Esophagus muscularis mucosa (tissue), 4 donors: ENCODE results near the gene MX1. TPM values are rescaled to one million over a fixed set of nuclear protein-coding genes. Genes with fewer than 3 reads are reported as not detected.

Source experiments
- DNase-seq: peaks from one replicate; pipeline ENCODE4 v3.0.0-alpha.2; 2017; ENCODE audit errors: extremely low spot score
- H3K27ac ChIP-seq, 4 donors: fragments of 200-600 bp; sonication (generic); replicated peaks in 1 of 4; 1 replicate in 3 of 4; 2 replicates in 1 of 4; pipeline ENCODE4 v1.5.1; 2016 to 2019; ENCODE audit warnings: mild to moderate bottlenecking in 1 of 4
- H3K27me3 ChIP-seq, 4 donors: fragments of 200-600 bp; sonication (generic); one replicate each; pipeline versions ENCODE4 v1.5.1 to v1.6.0; 2016 to 2019
- H3K36me3 ChIP-seq, 4 donors: fragments of 200-600 bp; sonication (generic); one replicate each; pipeline ENCODE4 v1.5.1; 2016 to 2019
- H3K4me1 ChIP-seq, 4 donors: fragments of 200-600 bp; sonication (generic); one replicate each; pipeline ENCODE4 v1.5.1; 2016 to 2019
- H3K4me3 ChIP-seq, 4 donors: fragments of 200-600 bp; sonication (generic); 1 replicate in 2 of 4; 2 replicates in 2 of 4; pipeline ENCODE4 v1.5.1; 2016 to 2019; ENCODE audit warnings: mild to moderate bottlenecking in 4 of 4, moderate library complexity in 1 of 4
- H3K9me3 ChIP-seq, 4 donors: fragments of 200-600 bp; sonication (generic); 1 replicate in 3 of 4; 2 replicates in 1 of 4; pipeline ENCODE4 v1.5.1; 2016 to 2019
- CTCF ChIP-seq, 3 experiments: fragments of 200-600 bp in 2 of 3; fragments of 450-650 bp in 1 of 3; sonication (generic) in 2 of 3; IDR thresholded peaks; one replicate each; pipeline ENCODE4 v1.5.1; 2017 to 2019; ENCODE audit warnings: antibody characterized with exemption in 3 of 3, mild to moderate bottlenecking in 2 of 3, moderate library complexity in 1 of 3
- EP300 ChIP-seq: sonication (generic); formaldehyde crosslinking; IDR thresholded peaks from one replicate; pipeline ENCODE4 v1.6.1; 2017; ENCODE audit warnings: antibody characterized with exemption
- POLR2A ChIP-seq: fragments of 450-650 bp; IDR thresholded peaks from one replicate; pipeline ENCODE4 v1.6.1; 2017; ENCODE audit warnings: antibody characterized with exemption, moderate library complexity, mild to moderate bottlenecking, low read depth
- POLR2AphosphoS5 ChIP-seq, 2 donors: sonication (generic); formaldehyde crosslinking; IDR thresholded peaks; one replicate each; pipeline ENCODE4 v1.6.1; 2017; ENCODE audit warnings: antibody characterized with exemption in 2 of 2
- WGBS: methylation state at CpG from one replicate; pipeline ENCODE4 v1.1.5; 2018; 5-methylcytosine and 5-hydroxymethylcytosine counted together
- intact Hi-C: fragments of 100-400 bp; cut with DNase I; formaldehyde crosslinking; loops from one replicate; pipeline ENCODE4 v1.15.1; 2023
- total RNA-seq, 4 donors: library from RNA; depleted of rRNA; stranded (reverse); fragments of >200 nt; gene quantifications; one replicate each; pipeline versions ENCODE4 v1.1.0 to v1.2.1, GENCODE V29; 2016

The MX1 gene
- total RNA-seq, 4 donors from 2014 or later = 13.8 to 34.6 (median 22.2) TPM

- intact Hi-C loops = no loop called here
- Histone ChIP-seq H3K9me3 (no peaks in the 10 kb centered on the region), H3K4me3 (no peak overlapping the region), H3K27me3 (peaks cover 0 to 71% (median 25%) of the 10 kb centered on the region in 4 donors), H3K4me1 (peaks cover 10 to 24% (median 21%) of the 10 kb centered on the region in 4 donors), H3K36me3 (no peaks in the 10 kb centered on the region), H3K27ac (no peak overlapping the region)
- 59% methylated on average over 5 of the region's 5 CpGs for WGBS
- no peak for DNase-seq
- TF ChIP-seq CTCF (IDR thresholded peaks at IDR 0.05) = no peak
- no peak for TF ChIP-seq POLR2A
- TF ChIP-seq EP300 = no peak
- TF ChIP-seq POLR2AphosphoS5 (IDR thresholded peaks at IDR 0.05) = no peak
These were observed 78.0 kb downstream of the MX1 start for GRCh38 chr21:41504030-41504429.

GRCh38 chr21:41506005-41506594 is 80.1 kb downstream of the MX1 start:
- intact Hi-C loops = no loop called here
- no peaks in the 10 kb centered on the region for H3K9me3 ChIP-seq
- no peak overlapping the region for H3K4me3 ChIP-seq
- no peaks in the 10 kb centered on the region for H3K36me3 ChIP-seq
- TF ChIP-seq POLR2A = no peak
- no peak for TF ChIP-seq POLR2AphosphoS5 (IDR thresholded peaks at IDR 0.05)
- TF ChIP-seq EP300 = no peak
- TF ChIP-seq CTCF (IDR thresholded peaks at IDR 0.05) = no peak
- no peak for DNase-seq
- H3K27me3 ChIP-seq = peaks cover 0 to 76% (median 31%) of the 10 kb centered on the region in 4 donors
- no peak overlapping the region for H3K27ac ChIP-seq
- peaks cover 10 to 24% (median 21%) of the 10 kb centered on the region in 4 donors for H3K4me1 ChIP-seq
- 34% methylated on average over 7 of the region's 7 CpGs for WGBS

- Histone ChIP-seq H3K27me3 (peaks cover 0 to 79% (median 31%) of the 10 kb centered on the region in 4 donors), H3K4me3 (peak overlapping the region in 2 of 4 donors; percentile 28), H3K9me3 (no peaks in the 10 kb centered on the region), H3K4me1 (peaks cover 10 to 24% (median 21%) of the 10 kb centered on the region in 4 donors), H3K27ac (no peak overlapping the region), H3K36me3 (no peaks in the 10 kb centered on the region)
- TF ChIP-seq CTCF (IDR thresholded peaks at IDR 0.05) (no peak), POLR2A (no peak), POLR2AphosphoS5 (IDR thresholded peaks at IDR 0.05) (no peak), EP300 (no peak)
- WGBS = 12% methylated on average over 11 of the region's 64 CpGs
- intact Hi-C loops = no loop called here
- no peak for DNase-seq
These were observed 80.8 kb downstream of the MX1 start for GRCh38 chr21:41506611-41507520.

- Histone ChIP-seq H3K9me3 (no peaks in the 10 kb centered on the region), H3K4me3 (peak within 1 kb of the TSS; percentile 15 to 28 (median 25)), H3K27me3 (peaks cover 0 to 83% (median 31%) of the 10 kb centered on the region in 4 donors), H3K4me1 (peaks cover 10 to 24% (median 21%) of the 10 kb centered on the region in 4 donors), H3K27ac (no peak within 1 kb of the TSS), H3K36me3 (no peaks in the 10 kb centered on the region)
- no peak for DNase-seq
- 0% methylated on average over 5 of the region's 85 CpGs for WGBS
- intact Hi-C loops = no loop called here
- no peak for TF ChIP-seq POLR2A
- no peak for TF ChIP-seq CTCF (IDR thresholded peaks at IDR 0.05)
- no peak for TF ChIP-seq POLR2AphosphoS5 (IDR thresholded peaks at IDR 0.05)
- no peak for TF ChIP-seq EP300
These were observed 81.7 kb downstream of the MX1 start, which contains the start of gene TMPRSS2 for GRCh38 chr21:41507521-41508414. Gene TMPRSS2, minus strand, starts transcription at chr21:41508158. Its CDS starts 10,025 bp downstream, at chr21:41498133.
